GM12865 (cell line): ENCODE measurements around the gene ATF4.
A peak's percentile ranks its signal among the peaks of the same experiment; 100 is the strongest.

Experiments
- DNase-seq: peaks from one replicate; pipeline ENCODE4 v3.0.0; 2010; ENCODE audit warnings: low read depth
- H3K4me3 ChIP-seq: 2 replicates; pipeline ENCODE4 v1.5.1; 2011; ENCODE audit warnings: mild to moderate bottlenecking, low read depth, low read length, control low read depth
- CTCF ChIP-seq: IDR thresholded peaks from 2 replicates; pipeline ENCODE4 v1.5.1; 2011; ENCODE audit warnings: low read length, control low read depth, low read depth, inconsistent platforms; ENCODE audit not compliant: insufficient read depth; ENCODE audit errors: missing control alignments

ATF4 gene

DNA sequence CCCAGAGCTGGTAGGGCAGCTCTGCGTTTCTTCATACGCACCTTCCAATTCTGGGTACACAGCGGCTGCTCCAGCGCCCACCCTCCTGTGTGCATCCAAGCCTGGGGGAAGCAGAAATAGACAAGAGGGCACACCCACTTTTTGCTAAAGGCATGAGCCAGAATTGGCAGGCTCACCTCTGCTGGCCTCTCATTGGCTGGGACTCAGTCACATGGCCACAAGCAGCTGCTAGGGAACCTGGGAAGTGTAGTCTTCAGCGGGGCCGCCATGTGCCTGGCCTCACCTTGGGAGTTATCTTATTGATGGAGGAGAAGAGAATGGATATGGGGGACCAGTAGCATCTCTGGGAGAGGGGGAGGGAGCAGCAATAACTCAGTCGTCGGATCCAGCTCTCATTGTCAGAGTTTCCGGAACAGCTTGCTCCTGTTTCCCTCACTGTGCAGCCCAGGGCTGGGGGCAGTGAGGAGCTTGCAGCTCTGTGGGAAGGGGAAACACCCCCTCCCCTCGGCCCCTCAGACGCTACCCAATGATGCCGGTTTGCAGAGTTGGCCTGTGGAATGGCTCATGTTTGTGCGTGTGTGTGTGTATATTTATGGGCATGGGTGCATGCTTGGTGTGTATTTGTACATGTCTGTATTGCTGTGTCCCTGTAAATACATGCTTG is 30.1 kb upstream of the ATF4 start:
- H3K4me3 ChIP-seq = no peak overlapping the region
- DNase-seq = peak; percentile 85
- no peak for TF ChIP-seq CTCF

DNA sequence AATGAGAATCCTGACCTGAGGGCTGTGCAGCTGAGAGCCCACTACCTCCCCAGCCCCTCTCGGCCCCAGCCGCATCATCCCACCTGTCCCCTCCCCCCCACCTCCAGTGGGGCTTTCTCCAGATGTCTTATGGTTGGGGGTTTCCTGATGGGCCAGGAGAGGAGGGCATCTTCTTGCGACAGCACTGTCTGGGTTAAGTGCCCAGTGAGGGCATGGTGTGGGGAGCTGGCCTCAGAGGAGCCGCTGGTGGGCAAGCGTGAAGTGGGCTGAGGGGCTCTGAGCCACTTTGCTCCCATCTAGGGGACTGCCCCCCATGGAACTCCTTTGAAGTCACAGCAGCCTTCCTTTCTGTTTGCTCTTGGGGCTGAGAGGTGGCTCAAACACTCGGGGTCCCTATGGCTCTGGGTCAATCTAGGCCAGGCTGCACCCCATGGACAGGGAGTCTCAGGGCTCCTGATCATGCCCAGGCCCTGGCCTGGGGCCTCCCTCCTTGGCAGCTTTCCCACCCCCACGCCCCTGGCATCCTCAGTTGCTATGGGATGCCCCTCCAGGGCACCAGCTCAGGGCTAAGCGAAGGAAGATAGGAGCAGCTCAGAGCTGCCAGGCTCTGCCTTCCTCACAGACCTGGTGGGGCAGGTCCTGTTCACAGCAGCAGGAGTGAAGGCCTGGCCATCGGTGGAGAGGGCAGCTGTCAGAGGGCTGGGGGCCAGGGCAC is 29.2 kb upstream of the ATF4 start:
- TF ChIP-seq CTCF = no peak
- no peak overlapping the region for H3K4me3 ChIP-seq
- DNase-seq = no peak

GRCh38 chr22:39491696-39492095 is 28.7 kb upstream of the ATF4 start:
- H3K4me3 ChIP-seq = no peak overlapping the region
- no peak for TF ChIP-seq CTCF
- no peak for DNase-seq

DNA sequence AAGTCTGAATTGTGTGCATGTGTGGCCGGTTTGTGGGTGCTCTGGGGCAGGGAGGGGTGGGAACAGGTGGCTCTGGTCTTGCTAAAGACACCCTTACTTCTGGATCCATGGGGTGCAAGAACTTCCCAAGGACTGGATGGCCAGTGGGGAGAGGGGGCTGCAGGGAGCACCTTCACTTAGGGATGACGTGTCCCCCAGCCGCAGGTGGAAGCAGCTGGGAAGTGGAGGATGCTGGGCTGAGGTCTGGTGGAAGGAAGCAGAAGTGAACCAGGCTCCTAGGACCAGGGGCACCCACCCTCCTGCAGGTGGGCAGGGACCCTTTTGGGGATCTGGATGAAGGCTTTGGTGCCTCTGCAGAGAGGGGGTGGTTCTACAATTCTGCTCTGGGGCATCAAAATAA is 28.2 kb upstream of the ATF4 start:
- no peak for TF ChIP-seq CTCF
- no peak for DNase-seq
- H3K4me3 ChIP-seq = no peak overlapping the region

DNA sequence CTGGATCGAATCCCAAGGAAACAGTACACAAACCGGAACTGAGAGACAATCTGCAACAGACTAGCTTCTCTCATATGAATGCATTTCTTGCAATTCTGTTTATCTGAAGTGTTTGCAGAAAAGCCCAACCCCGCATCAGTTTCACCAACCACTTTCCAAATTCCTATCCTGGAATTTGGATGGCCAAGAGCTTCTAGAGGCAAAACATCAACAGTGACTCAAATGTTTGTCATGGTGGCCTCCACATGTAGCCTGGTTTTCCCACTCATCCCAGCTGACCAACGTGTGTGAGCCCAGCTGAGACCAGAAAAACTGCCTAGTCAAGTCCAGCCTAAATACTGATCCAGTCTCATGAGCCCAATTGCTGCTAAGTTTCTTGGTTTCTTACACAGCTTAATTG is 26.6 kb upstream of the ATF4 start:
- TF ChIP-seq CTCF = no peak
- no peak for DNase-seq
- H3K4me3 ChIP-seq = no peak overlapping the region

DNA sequence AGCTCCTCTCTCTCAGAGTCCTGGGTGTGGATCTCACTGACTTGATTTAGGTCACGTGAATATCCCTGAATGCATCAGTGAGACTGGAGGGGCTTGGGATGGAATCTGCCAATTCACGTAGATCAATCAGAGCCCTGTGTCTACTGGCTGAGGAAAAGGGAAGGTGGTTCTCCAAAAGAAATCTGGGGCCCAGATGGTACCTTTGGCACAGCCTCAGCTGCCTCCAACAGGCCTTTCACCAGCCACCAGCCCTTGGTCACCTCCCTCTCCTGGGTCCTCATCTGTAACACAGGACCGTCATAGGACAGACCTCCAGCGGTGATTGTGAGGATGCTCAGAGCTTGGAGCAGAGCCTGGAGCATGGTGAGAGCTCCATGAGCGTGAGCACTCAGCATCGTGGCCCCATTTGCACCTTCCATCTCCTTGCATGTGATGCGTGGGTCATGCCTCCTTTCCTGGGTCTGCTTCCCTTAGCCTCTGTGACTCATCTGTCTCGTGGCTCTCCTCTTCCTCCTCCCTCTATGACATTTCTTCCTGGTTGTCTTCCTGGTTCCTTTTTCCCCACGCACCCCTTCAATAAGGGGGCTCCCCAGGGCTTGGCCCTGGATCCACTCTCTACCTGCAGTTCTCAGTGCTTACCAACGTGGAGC is 25.8 kb upstream of the ATF4 start:
- DNase-seq = no peak
- TF ChIP-seq CTCF = no peak
- no peak overlapping the region for H3K4me3 ChIP-seq
